HEK293T (cell line): ENCODE data around the gene RMDN3.

ENCODE experiments used
- FOXK2 ChIP-seq: fragments of 450-650 bp; IDR thresholded peaks from 2 replicates; pipeline ENCODE4 v1.6.1; 2016; ENCODE audit warnings: mild to moderate bottlenecking
- L3MBTL2 ChIP-seq: fragments of 450-650 bp; conservative IDR thresholded peaks from 2 replicates; pipeline ENCODE4 v1.6.1; 2016; ENCODE audit warnings: mild to moderate bottlenecking
- NFRKB ChIP-seq: fragments of 450-650 bp; IDR thresholded peaks from 2 replicates; pipeline ENCODE4 v1.6.1; 2016; ENCODE audit warnings: mild to moderate bottlenecking, moderate library complexity
- SP1 ChIP-seq: fragments of 450-650 bp; IDR thresholded peaks from 2 replicates; pipeline ENCODE4 v1.6.1; 2017

GRCh38 chr15:40736575-40736974, 18.5 kb downstream of the RMDN3 start:
- no peak for TF ChIP-seq NFRKB
- TF ChIP-seq L3MBTL2 = no peak
- TF ChIP-seq FOXK2 = no peak
- TF ChIP-seq SP1 = no peak
